Measurements from ENCODE around the gene SURF4. TPM values are rescaled to one million over a fixed set of nuclear protein-coding genes. Genes with fewer than 3 reads are reported as not detected.
"Not testable (repeated sequence)": the region's sequence is repeated elsewhere in the genome, so short reads cannot be mapped to it uniquely, and the experiment has no call there.

Gene SURF4
- total and polyA plus RNA-seq, 4 donors, result 142 to 386 (median 217) TPM

DNA sequence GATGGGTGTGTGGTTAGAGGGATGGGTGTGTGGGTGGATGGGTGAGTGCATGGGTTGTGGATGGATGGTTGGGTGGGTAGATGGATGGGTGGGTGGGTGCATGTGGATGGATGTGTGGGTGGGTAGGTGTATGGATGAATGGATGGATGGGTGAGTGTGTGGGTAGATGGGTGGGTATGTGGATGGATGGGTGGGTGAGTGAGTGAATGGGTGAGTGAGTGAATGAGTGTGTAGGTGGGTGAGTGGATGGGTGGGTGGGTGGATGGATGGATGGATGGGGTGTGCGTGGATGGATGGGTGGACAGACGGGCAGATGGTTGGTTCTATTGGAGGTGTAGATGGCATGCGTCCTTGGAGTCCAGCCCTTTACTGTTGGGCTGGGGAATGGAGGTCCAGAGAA lies 17.5 kb upstream of the SURF4 start:
- Histone ChIP-seq H3K27ac (ENCODE audit: low read depth in 1 of 2, low read length in 2 of 2) (no peak overlapping the region), H3K4me3 (ENCODE audit: low read depth in 1 of 3, low read length in 3 of 3) (no peak overlapping the region), H3K9ac (ENCODE audit: low read depth in 1 of 2, low read length in 2 of 2) (no peak overlapping the region), H3K9me3 (ENCODE audit: control insufficient read depth in 4 of 4, low read length in 3 of 4) (no peaks in the 10 kb centered on the region), H3K27me3 (ENCODE audit: control insufficient read depth in 4 of 4, insufficient read depth in 4 of 4, low read length in 3 of 4) (peaks cover 0 to 7% (median 0%) of the 10 kb centered on the region in 4 donors), H3K4me1 (ENCODE audit: control insufficient read depth in 4 of 4, insufficient read depth in 4 of 4, low read length in 3 of 4) (no peaks in the 10 kb centered on the region), H3K36me3 (ENCODE audit: control insufficient read depth in 4 of 4, insufficient read depth in 3 of 4, low read depth in 1 of 4, low read length in 3 of 4) (no peaks in the 10 kb centered on the region)
- no peak for DNase-seq (ENCODE audit: low spot score)
- TF ChIP-seq, protein P1, sequence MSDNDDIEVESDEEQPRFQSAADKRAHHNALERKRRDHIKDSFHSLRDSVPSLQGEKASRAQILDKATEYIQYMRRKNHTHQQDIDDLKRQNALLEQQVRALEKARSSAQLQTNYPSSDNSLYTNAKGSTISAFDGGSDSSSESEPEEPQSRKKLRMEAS (IDR thresholded peaks at IDR 0.05), result no peak
- 93% methylated on average over 3 of the region's 3 CpGs for WGBS

DNA sequence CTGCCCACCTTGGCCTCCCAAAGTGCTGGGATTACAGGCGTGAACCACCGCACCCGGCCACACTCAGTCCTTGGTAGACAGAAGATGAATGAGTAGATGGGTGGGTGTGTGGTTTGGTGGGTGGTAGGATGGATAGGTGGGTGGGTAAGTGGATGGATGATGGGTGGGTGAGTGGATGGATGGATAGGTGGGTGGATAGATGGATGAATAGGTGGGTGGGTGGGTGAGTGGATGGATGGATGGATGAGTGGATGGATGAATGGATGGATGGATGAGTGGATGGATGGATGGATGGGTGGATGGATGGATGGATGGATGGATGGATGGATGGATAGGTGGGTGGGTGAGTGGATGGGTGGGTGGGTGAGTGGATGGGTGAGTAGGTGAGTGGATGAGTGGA lies 16.4 kb upstream of the SURF4 start:
- H3K27ac ChIP-seq (ENCODE audit: low read depth in 1 of 2, low read length in 2 of 2); H3K36me3 ChIP-seq (ENCODE audit: control insufficient read depth in 4 of 4, insufficient read depth in 3 of 4, low read depth in 1 of 4, low read length in 3 of 4); H3K4me3 ChIP-seq (ENCODE audit: low read depth in 1 of 3, low read length in 3 of 3); H3K27me3 ChIP-seq (ENCODE audit: control insufficient read depth in 4 of 4, insufficient read depth in 4 of 4, low read length in 3 of 4); H3K4me1 ChIP-seq (ENCODE audit: control insufficient read depth in 4 of 4, insufficient read depth in 4 of 4, low read length in 3 of 4); H3K9me3 ChIP-seq (ENCODE audit: control insufficient read depth in 4 of 4, low read length in 3 of 4); H3K9ac ChIP-seq (ENCODE audit: low read depth in 1 of 2, low read length in 2 of 2); DNase-seq (ENCODE audit: low spot score): not testable (repeated sequence)
- 94% methylated on average over 3 of the region's 3 CpGs for WGBS

GRCh38 chr9:133391449-133391848 lies 15.6 kb upstream of the SURF4 start:
- DNase-seq (ENCODE audit: low spot score); H3K4me1 ChIP-seq (ENCODE audit: control insufficient read depth in 4 of 4, insufficient read depth in 4 of 4, low read length in 3 of 4); H3K27ac ChIP-seq (ENCODE audit: low read depth in 1 of 2, low read length in 2 of 2); H3K36me3 ChIP-seq (ENCODE audit: control insufficient read depth in 4 of 4, insufficient read depth in 3 of 4, low read depth in 1 of 4, low read length in 3 of 4); H3K4me3 ChIP-seq (ENCODE audit: low read depth in 1 of 3, low read length in 3 of 3); H3K9ac ChIP-seq (ENCODE audit: low read depth in 1 of 2, low read length in 2 of 2); H3K9me3 ChIP-seq (ENCODE audit: control insufficient read depth in 4 of 4, low read length in 3 of 4); H3K27me3 ChIP-seq (ENCODE audit: control insufficient read depth in 4 of 4, insufficient read depth in 4 of 4, low read length in 3 of 4): not testable (repeated sequence)
- 28% methylated on average over 3 of the region's 4 CpGs for WGBS

DNA sequence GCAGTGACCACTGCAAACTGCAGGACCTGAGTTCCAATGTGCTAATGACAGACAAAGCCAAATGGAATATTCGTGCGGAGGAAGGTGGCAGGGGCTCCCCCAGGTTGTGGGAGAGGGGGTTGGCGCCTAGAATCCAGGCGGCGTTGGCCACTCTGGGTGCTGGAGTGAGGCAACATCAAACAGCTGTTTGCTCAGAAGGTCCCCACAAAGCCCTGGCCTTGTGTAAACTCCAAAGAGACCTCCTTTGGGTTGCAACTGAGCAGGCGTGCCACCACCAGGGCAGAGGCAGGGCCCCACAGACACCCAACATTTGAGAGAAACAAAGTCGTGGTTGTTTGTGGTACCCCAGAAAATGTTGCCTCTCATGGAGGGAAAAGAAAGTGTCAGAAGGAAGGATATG lies 14.9 kb upstream of the SURF4 start:
- Histone ChIP-seq H3K27me3 (ENCODE audit: control insufficient read depth in 4 of 4, insufficient read depth in 4 of 4, low read length in 3 of 4) (no peaks in the 10 kb centered on the region), H3K4me1 (ENCODE audit: control insufficient read depth in 4 of 4, insufficient read depth in 4 of 4, low read length in 3 of 4) (no peaks in the 10 kb centered on the region), H3K9ac (ENCODE audit: low read depth in 1 of 2, low read length in 2 of 2) (no peak overlapping the region), H3K9me3 (ENCODE audit: control insufficient read depth in 4 of 4, low read length in 3 of 4) (no peaks in the 10 kb centered on the region), H3K27ac (ENCODE audit: low read depth in 1 of 2, low read length in 2 of 2) (no peak overlapping the region), H3K36me3 (ENCODE audit: control insufficient read depth in 4 of 4, insufficient read depth in 3 of 4, low read depth in 1 of 4, low read length in 3 of 4) (no peaks in the 10 kb centered on the region), H3K4me3 (ENCODE audit: low read depth in 1 of 3, low read length in 3 of 3) (no peak overlapping the region)
- DNase-seq (ENCODE audit: low spot score), result no peak
- TF ChIP-seq GABPA (IDR thresholded peaks at IDR 0.05 in 1 of 2, conservative IDR thresholded peaks at IDR 0.05 in 1 of 2) (no peak), HNF4A (conservative IDR thresholded peaks at IDR 0.05) (no peak), HNF4G (IDR thresholded peaks at IDR 0.05) (no peak), RXRA (IDR thresholded peaks at IDR 0.05) (no peak), RAD21 (IDR thresholded peaks at IDR 0.05) (no peak), YY1 (IDR thresholded peaks at IDR 0.05) (no peak), FOXA1 (IDR thresholded peaks at IDR 0.05) (no peak), NR2F2 (IDR thresholded peaks at IDR 0.05) (no peak), REST (IDR thresholded peaks at IDR 0.05) (no peak)
- TF ChIP-seq, protein P2, sequence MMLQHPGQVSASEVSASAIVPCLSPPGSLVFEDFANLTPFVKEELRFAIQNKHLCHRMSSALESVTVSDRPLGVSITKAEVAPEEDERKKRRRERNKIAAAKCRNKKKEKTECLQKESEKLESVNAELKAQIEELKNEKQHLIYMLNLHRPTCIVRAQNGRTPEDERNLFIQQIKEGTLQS (IDR thresholded peaks at IDR 0.05), result no peak
- TF ChIP-seq, protein P3, sequence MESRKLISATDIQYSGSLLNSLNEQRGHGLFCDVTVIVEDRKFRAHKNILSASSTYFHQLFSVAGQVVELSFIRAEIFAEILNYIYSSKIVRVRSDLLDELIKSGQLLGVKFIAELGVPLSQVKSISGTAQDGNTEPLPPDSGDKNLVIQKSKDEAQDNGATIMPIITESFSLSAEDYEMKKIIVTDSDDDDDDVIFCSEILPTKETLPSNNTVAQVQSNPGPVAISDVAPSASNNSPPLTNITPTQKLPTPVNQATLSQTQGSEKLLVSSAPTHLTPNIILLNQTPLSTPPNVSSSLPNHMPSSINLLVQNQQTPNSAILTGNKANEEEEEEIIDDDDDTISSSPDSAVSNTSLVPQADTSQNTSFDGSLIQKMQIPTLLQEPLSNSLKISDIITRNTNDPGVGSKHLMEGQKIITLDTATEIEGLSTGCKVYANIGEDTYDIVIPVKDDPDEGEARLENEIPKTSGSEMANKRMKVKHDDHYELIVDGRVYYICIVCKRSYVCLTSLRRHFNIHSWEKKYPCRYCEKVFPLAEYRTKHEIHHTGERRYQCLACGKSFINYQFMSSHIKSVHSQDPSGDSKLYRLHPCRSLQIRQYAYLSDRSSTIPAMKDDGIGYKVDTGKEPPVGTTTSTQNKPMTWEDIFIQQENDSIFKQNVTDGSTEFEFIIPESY (IDR thresholded peaks at IDR 0.05), result no peak
- 80% methylated on average over 7 of the region's 7 CpGs for WGBS
